Omental fat pad (tissue), 4 donors: ENCODE measurements around the gene FBXW11. TPM values are rescaled to one million over a fixed set of nuclear protein-coding genes. Genes with fewer than 3 reads are reported as not detected.

Experiments used
- ATAC-seq: fragments of 150-250 bp; one replicate; pipeline ENCODE4 v1.9.1; 2016; ENCODE audit warnings: mild to moderate bottlenecking, moderate library complexity; ENCODE audit not compliant: low FRiP score
- DNase-seq: peaks from one replicate; pipeline ENCODE4 v3.0.0-alpha.2; 2019; ENCODE audit warnings: low spot score
- total RNA-seq, 4 donors: library from RNA; depleted of rRNA; stranded (reverse); fragments of >200 nt; gene quantifications; one replicate each; pipeline ENCODE4 v1.1.0, GENCODE V29; 2016
- TF ChIP-seq, protein P1 (sequence below), 3 donors: fragments of 450-650 bp; IDR thresholded peaks; one replicate each; pipeline ENCODE4 v1.5.1; 2016 to 2017; ENCODE audit warnings: antibody characterized with exemption in 3 of 3, mild to moderate bottlenecking in 3 of 3, moderate library complexity in 2 of 3

The FBXW11 gene
- 10 to 100 TPM; 44.6 to 60.9 (median 55.7) TPM for total RNA-seq

DNA sequence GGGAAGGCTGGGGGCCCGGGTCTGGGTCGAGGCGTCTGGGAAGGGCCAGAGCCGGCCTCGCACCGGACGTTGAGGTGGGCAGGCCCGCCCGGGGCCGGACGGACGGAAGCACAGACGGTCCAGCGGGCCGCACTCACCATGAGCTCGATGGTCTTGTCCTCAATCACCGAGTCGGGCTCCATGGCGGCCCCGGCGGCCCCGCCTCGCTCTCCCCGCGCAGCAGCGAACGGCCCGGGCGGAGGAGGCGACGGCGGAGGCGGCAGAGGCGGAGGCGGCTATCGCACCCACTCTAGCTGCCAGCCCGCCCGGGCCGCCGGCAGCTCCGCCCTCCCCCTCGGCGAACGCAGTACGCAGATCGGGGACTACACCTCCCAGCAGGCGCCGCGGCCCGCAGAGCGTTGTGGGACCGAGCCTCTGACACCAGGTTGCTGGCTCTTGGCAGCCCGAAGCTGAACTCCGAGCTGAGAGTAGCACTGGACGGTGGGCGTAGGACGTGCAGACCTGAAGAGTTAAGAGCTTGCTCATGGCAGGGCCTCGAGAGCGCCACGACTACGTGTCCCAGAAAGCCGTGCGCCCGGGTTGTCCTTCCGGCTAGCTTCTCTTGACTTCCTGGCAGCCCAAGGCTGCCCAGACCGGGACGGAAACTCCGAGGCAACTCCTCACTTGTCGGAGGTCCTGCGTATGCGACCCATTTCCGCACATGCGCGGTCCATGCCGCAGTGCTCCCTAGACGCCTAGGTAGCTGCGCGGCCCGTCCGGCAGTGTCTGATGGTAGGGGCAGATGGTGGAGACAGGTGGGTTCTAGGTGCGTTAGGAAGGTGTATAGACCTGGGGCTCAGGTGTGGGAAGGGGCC is at the start of gene FBXW11:
TSS of gene FBXW11 (minus strand) at position 318 of the 854 bp plus-strand sequence. CDS start at position 182, 136 bp downstream.
- TF ChIP-seq, protein P1, sequence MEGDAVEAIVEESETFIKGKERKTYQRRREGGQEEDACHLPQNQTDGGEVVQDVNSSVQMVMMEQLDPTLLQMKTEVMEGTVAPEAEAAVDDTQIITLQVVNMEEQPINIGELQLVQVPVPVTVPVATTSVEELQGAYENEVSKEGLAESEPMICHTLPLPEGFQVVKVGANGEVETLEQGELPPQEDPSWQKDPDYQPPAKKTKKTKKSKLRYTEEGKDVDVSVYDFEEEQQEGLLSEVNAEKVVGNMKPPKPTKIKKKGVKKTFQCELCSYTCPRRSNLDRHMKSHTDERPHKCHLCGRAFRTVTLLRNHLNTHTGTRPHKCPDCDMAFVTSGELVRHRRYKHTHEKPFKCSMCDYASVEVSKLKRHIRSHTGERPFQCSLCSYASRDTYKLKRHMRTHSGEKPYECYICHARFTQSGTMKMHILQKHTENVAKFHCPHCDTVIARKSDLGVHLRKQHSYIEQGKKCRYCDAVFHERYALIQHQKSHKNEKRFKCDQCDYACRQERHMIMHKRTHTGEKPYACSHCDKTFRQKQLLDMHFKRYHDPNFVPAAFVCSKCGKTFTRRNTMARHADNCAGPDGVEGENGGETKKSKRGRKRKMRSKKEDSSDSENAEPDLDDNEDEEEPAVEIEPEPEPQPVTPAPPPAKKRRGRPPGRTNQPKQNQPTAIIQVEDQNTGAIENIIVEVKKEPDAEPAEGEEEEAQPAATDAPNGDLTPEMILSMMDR (IDR thresholded peaks at IDR 0.05) = no peak
- ATAC-seq (peak; percentile 95), DNase-seq (peak; percentile 66)

DNA sequence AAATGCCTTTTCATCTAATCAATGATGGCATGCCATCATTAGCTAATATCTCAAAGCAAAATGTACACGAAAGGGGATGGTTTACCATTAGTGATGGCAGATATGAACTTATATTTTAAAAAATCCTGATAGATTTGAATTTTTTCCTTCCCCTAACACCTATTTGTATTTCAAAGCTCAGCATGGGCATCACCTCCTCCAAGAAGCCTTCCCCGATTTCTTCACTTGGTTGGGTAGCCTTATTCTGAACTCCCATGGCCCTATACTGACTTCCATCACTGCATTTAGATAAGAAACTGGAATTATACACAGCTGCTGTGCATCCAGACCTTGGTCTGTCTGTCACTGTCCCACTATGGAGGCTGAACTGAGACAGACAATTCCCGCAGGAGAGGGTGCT is 49.6 kb upstream of the FBXW11 start:
- ATAC-seq = no peak

DNA sequence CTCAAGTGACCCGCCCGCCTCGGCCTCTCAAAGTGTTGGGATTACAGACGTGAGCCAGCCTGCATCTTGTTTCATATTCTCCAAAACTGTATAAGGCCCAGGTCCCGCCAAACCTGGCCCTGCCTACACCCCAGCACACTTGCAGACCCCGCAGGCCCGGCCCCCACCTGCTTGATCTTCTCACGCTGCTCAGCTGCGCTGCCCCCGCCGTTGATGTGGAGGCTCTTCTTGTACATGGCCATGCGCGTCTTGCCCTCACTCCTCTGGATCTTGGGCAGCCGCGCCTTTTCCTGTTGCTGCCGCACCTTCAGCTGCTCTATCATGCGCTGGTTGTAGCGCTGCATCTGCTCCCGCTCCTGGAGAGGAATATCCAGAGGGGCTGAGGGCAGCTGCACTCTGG is 49.0 kb upstream of the FBXW11 start:
- no peak for ATAC-seq
- no peak for DNase-seq
- TF ChIP-seq, protein P1 (IDR thresholded peaks at IDR 0.05) = no peak

More for the DNA sequence above, 49.6 kb upstream of the FBXW11 start:
- DNase-seq = no peak
- TF ChIP-seq, protein P1 (IDR thresholded peaks at IDR 0.05) = no peak

DNA sequence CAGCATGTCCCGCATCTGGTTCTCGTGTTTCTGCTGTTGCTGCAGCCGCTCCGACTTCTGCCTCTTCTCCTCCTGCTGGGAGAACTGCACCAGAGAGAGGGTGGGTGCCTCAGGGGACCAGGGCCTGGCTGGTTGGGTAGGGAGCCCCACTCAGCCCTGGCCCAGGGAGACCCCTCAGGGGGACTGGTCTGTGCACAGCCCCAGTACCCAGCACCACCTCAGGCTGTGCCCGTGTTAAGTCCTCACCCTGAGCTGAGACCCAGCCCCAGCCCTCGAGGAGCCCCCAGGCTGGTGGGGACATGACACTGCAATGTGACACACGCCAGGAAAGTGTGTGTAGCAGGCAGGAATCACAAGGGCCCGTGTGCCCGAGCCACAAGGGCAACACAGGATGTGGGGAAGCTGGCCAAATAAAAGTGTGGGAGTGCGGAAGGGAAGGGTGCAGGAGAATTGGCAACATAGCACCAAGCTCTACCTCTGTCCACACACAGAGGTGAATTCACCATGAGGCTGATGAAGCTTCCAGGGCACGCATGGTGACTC is 48.2 kb upstream of the FBXW11 start:
- TF ChIP-seq, protein P1 (IDR thresholded peaks at IDR 0.05) = no peak
- ATAC-seq (no peak), DNase-seq (no peak)

DNA sequence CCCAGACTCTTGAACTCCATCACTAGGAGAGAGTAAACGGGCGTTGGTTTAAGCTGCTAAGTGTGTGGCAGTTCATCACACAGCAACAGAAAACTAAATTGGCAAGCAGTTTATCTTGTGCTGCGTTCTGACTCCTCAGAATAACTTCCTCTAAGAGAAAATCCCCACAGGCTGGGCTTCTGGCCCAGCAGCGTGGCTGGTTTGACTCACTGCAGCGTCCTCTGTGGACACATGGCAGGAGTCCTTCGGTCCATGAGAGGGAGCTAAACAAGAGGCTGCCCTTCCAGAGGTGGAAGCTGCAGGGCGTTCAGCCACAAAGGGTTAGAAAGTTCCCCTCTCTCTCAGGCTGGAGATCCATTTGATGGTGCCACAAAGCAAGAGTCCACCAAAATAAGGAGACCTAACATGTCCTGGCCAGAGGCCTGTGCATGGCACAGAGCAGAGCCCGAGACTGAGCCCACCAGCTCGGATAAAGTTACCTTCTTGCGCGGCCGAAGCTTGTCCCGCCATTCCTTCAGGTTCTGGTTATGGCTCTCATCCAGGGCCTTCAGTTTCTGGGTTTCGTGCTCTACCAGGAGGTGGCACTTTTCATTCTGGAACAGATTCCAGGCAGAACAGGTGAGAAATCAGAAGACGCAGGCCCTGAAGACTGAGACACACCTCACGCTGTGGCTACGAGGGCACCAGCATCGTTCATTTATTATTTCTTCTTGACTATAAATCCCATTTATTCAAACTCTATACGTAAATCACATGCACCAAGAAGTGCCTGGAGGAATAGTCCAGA is 46.2 kb upstream of the FBXW11 start:
- peak; percentile 80 for ATAC-seq

DNA sequence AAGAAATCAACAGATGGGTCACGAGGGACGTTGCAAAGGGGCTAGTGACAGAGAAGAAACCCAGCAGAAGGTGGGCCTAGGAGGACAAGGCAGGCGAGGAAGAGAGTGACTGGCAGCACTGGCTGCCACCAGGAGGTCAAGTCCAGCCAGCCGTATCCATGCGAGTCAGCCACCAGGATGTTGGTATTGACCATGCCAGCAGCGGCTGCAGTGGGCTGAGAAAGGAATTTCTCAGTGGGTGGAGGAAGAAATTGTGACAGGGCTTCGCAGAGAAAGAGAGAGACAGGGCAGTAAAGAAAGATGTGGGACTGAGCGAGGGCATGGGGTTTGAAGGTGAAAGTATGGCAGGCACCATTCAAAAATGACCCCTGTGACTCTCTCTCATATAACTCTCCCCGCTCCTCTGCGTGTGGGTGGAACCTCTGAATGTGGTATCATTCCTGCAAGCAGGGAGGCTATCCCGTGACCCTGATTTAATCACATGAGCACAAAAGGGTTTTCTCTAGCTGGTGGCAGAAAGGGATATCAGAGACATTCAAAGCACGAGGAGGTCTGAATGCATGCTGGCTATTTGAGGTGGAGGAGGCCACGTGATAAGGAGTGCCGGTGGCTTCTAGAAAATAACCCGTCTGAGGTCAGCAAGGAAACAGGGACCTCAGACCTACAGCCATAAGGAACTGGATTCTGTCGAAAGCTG is 45.4 kb upstream of the FBXW11 start:
- DNase-seq (no peak), ATAC-seq (no peak)

More for the DNA sequence above, 46.2 kb upstream of the FBXW11 start:
- TF ChIP-seq, protein P1 (IDR thresholded peaks at IDR 0.05) = no peak
- no peak for DNase-seq

More for the DNA sequence above, 45.4 kb upstream of the FBXW11 start:
- TF ChIP-seq, protein P1 (IDR thresholded peaks at IDR 0.05) = no peak
